H1 (cell line): ENCODE data around the gene GRAMD4.

Experiments
- CEBPB ChIP-seq: IDR thresholded peaks from 2 replicates; pipeline ENCODE4 v1.6.1; 2012; ENCODE audit warnings: low read depth, low read length
- CREB1 ChIP-seq: IDR thresholded peaks from 2 replicates; pipeline ENCODE4 v1.6.1; 2012; ENCODE audit warnings: inconsistent platforms
- CTCF ChIP-seq, 3 experiments: IDR thresholded peaks; 1 replicate in 2 of 3; 2 replicates in 1 of 3; pipeline versions ENCODE4 v1.5.1 to v1.6.1; 2011; ENCODE audit warnings: low read length in 3 of 3, mild to moderate bottlenecking in 3 of 3, inconsistent platforms in 2 of 3, low read depth in 1 of 3, moderate library complexity in 1 of 3; ENCODE audit not compliant: insufficient read depth in 1 of 3; ENCODE audit errors: control extremely low read depth in 1 of 3
- HDAC6 ChIP-seq: IDR thresholded peaks from one replicate; pipeline ENCODE4 v1.7.1; 2012; ENCODE audit warnings: low read depth, mild to moderate bottlenecking, inconsistent platforms, low read length, moderate library complexity
- MAX ChIP-seq: IDR thresholded peaks from 2 replicates; pipeline ENCODE4 v1.6.1; 2012; ENCODE audit warnings: inconsistent platforms
- POLR2A ChIP-seq, 2 experiments: IDR thresholded peaks; 1 replicate in 1 of 2; 2 replicates in 1 of 2; pipeline ENCODE4 v1.6.1; 2011; ENCODE audit warnings: low read depth in 2 of 2, low read length in 2 of 2, mild to moderate bottlenecking in 2 of 2; ENCODE audit errors: control extremely low read depth in 1 of 2
- POLR2AphosphoS5 ChIP-seq: IDR thresholded peaks from 2 replicates; pipeline ENCODE4 v1.6.1; 2011; ENCODE audit warnings: low read depth, low read length
- RFX5 ChIP-seq: IDR thresholded peaks from 2 replicates; pipeline ENCODE4 v1.6.1; 2011; ENCODE audit warnings: low read depth, low read length, improper control_type of control experiment, borderline replicate concordance
- SIN3A ChIP-seq, 2 experiments: IDR thresholded peaks in 1 of 2; conservative IDR thresholded peaks in 1 of 2; 2 replicates each; pipeline ENCODE4 v1.6.1; 2011 to 2012; ENCODE audit warnings: low read length in 2 of 2, improper control_type of control experiment in 1 of 2, low read depth in 1 of 2, mild to moderate bottlenecking in 1 of 2
- SP2 ChIP-seq: IDR thresholded peaks from 2 replicates; pipeline ENCODE4 v1.6.1; 2012; ENCODE audit warnings: mild to moderate bottlenecking, low read length, inconsistent platforms
- TAF1 ChIP-seq: IDR thresholded peaks from 2 replicates; pipeline ENCODE4 v1.6.1; 2011; ENCODE audit warnings: mild to moderate bottlenecking, low read depth, low read length
- YY1 ChIP-seq: IDR thresholded peaks from 2 replicates; pipeline ENCODE4 v1.6.1; 2011; ENCODE audit warnings: low read depth, mild to moderate bottlenecking, low read length

DNA sequence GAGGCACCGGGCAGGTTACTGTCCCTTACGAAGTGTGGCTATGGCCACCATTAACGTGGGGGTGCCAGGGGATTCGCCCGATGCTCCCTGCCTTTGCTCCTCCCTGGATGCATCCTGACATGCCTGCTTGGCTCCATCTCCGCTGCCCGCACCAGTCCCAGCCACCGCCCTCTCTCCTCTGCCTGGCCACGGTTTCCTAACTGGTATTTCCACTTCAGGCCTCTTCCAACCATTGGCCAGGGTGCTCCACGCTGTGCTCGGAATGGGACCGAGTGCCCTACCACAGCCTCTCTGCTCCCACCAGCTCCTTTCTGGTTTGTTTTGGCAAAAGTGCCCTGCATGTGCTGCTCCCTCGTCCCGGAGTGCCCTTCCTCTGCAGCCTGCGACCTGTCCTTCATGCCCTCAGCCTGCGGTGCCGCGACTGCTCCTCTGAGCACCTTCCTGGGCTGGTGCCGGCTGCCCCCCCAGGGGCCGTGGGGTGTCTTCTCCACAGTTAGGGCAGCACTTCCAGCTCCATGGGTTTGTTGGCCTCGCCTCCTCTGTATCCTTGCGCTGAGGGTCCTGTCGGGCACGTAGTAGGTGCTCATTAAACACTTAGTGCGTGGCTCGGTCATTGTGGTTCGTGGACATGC lies 12.6 kb upstream of the GRAMD4 start:
- TF ChIP-seq POLR2AphosphoS5, result no peak
- TF ChIP-seq RFX5, result no peak
- no peak for TF ChIP-seq HDAC6
- no peak for TF ChIP-seq SP2
- no peak for TF ChIP-seq POLR2A (IDR thresholded peaks at IDR 0.05; ENCODE audit: control extremely low read depth in 1 of 2, low read depth in 2 of 2, low read length in 2 of 2)
- TF ChIP-seq MAX, result no peak
- TF ChIP-seq CREB1, result no peak
- no peak for TF ChIP-seq CEBPB
- TF ChIP-seq TAF1, result no peak
- TF ChIP-seq CTCF (IDR thresholded peaks at IDR 0.05; ENCODE audit: control extremely low read depth in 1 of 3, insufficient read depth in 1 of 3, low read depth in 1 of 3, low read length in 3 of 3), result no peak
- TF ChIP-seq SIN3A (conservative IDR thresholded peaks at IDR 0.05 in 1 of 2, IDR thresholded peaks at IDR 0.05 in 1 of 2; ENCODE audit: low read depth in 1 of 2, low read length in 2 of 2), result no peak
- no peak for TF ChIP-seq YY1
